DMS 273 (cell line): Measurements from ENCODE around the gene WDR18.

Source experiments
- DNase-seq: peaks from one replicate; lab custom pipeline; 2025; ENCODE audit not compliant: unreplicated experiment; lab: John Stamatoyannopoulos, UW

WDR18 gene

GRCh38 chr19:991174-991931 is 7.2 kb downstream of the WDR18 start:
- DNase-seq, result no peak

GRCh38 chr19:991932-992669 is 8.0 kb downstream of the WDR18 start:
- DNase-seq, result no peak

DNA sequence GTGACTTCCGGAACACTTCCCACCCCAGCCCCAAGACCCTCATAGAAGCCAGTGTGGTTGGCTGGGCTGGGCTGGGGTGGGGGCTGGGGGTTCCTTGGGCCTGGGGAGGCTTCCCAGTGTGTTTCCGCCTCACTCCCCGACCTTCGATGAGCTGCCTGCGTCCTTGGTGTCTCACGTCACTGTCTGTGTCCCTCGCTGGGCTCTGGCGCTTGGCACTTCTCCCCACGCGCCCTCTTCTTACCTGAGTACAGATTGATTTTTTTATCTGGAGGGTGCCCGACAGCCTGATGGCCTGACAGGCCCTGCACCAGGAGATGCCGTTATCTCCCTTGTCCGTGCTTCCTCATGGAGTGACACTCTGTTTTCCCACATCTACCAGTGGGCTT is 8.5 kb downstream of the WDR18 start:
- DNase-seq, result no peak

- no peak for DNase-seq
These were observed 9.3 kb downstream of the WDR18 start for GRCh38 chr19:993361-993830.

- no peak for DNase-seq
These were observed 9.8 kb downstream of the WDR18 start for GRCh38 chr19:993831-994393.

DNA sequence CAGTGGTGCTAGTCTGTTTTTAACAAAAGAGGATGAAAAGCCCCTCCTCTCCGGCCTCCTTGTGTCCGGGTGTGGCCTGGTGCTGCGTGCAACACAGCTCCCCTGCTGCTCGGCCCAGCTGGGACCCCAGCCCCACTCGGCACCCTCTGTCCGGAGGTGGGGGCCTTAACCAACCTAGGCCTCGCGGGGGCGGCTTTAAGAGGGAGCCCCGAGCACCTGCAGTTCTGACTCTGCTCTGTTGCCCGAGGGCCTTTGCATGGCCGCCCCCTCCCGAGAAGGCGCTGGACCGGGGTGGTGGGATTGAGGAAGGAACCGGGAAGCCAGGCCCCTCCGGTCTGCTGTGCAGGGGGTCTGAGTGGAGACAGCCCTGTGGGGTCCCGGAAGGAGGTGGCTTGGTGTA is 10.4 kb downstream of the WDR18 start:
- no peak for DNase-seq

DNA sequence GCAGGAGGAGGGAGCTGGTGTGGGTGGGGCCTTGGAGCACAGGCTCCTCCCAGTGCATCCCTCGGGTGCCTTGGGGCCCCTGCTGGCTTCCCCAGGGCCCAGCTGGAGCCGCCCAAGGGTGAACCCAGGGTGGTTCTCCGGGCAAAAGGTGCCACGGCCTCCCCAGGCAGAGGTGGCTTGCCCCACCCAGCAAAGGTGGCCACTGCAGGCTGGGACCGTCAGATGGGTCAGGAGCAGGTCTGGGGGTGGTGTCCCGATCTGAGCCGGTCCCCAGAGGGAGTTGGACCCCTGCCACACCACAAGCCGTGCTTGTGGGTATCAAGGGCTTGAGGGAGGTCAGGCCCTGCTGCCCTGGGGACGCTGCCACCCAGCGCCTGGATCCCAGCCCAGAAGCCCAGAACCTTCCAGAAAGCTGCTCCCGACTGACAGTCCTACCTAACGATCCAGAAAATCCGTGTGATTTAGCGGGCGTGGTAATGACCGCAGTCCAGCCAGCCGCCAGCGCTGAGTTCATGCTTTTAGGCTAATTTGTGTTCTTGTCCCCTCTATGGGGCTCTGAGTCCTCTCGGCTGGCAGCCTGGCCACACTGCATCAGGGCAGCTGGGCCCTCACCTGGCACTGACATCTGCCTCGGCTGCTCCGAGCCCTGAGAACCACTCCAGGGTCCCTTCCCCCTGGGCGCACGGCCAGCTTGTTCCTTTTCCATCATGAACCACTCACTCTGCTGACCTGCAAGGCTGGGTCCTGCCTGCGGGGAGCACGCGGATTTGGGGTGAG is 11.1 kb downstream of the WDR18 start:
- peak; percentile 79 for DNase-seq

DNA sequence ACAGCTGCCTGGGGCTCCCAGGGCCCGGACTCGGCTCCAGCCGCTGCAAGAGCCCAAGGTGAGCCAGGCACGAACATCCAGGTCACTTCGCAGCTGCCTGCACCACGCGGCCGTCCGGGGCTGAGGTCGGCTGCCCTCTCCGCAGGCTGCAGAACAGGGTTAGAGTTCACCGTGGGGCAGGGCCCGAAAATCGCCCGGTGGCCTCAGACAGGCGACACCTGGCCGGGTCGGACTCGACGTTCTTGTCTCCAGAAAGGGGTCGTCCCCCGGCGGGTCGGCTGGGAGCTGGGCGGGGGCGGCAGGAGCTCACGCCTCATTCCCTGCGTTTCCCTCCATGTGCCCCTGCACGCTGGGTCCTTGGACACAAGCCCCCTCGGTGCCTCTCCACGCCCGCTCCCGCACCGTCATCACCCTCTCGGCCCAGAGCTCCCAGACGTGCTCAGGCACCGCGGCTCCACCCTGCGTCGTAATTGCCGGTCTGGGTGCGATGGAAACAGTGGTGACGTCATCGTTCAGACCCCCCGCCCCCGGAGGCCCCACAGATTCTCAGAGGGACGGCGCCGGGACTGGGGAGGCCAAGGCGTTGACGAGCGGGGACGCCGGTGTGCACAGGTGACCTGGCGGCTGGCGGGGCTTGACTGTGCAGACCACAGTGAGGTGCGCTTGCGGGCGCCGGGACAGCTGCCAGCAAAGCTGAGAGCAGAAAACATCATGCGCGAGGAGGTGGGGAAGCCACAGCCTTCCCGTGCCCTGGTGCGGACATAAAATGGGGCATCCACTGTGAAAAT is 12.1 kb downstream of the WDR18 start:
- DNase-seq, result peak; percentile 87

DNA sequence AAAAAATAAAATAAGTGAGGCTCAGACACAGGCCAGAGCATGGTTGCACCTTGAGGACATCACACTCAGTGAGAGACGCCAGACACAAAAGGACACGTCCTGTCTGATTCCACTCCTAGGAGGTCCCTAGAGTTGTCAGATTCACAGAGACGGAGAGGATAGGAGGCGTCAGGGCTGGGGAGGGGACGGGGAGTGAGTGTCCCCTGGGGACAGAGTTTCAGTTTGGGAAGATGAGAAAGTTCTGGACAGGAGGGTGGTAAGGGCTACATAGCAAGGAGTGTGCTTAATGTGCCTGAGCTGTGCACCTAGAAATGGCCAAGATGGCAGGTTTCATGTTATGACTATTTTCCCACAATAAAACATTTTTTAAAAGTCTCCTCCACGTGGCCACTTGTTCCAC is 13.9 kb downstream of the WDR18 start:
- DNase-seq, result no peak

- no peak for DNase-seq
These were observed 15.2 kb downstream of the WDR18 start for GRCh38 chr19:999379-999719.

- peak; percentile 91 for DNase-seq
These were observed 15.9 kb downstream of the WDR18 start, which contains the start of gene GRIN3B for GRCh38 chr19:1000095-1000494. GRIN3B (plus strand) TSS chr19:1000419; CDS start chr19:1000438, 19 bp downstream.

DNA sequence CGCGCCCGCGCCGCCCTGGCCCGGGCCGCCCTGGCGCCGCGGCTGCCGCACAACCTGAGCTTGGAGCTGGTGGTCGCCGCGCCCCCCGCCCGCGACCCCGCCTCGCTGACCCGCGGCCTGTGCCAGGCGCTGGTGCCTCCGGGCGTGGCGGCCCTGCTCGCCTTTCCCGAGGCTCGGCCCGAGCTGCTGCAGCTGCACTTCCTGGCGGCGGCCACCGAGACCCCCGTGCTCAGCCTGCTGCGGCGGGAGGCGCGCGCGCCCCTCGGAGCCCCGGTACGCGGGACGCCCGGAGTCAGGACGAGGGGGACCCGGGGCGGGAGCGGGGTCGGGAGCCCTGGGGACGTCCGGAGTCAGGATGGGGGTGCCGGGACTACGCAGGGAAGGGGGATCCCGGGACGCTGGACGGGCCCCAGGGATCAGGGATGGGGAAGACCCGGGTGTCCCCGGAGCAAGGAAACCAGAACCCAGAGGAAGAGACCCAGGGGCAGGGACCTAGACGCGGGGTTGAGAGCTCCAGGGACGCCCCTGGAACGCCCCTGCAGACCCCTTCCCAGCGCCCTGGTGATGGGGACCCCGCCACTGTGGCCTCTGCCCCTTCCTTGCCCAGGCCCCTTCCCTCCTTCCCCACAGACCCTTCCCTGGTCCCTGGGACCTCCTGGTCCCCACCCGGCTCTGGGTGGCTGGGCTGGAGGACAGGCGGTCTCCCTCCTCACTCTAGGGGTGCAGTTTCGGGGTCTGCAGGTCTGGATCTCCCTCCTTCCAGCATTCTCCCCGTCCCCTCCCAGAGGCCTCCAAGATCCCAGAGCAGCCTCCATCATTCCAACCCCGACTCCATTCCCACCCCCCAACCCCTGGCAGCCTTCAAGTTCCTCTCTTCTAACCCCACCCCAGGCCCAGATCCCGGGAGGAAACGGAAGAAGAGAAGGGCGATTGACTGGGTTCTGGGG is 16.7 kb downstream of the WDR18 start:
- peak; percentile 58 for DNase-seq

DNA sequence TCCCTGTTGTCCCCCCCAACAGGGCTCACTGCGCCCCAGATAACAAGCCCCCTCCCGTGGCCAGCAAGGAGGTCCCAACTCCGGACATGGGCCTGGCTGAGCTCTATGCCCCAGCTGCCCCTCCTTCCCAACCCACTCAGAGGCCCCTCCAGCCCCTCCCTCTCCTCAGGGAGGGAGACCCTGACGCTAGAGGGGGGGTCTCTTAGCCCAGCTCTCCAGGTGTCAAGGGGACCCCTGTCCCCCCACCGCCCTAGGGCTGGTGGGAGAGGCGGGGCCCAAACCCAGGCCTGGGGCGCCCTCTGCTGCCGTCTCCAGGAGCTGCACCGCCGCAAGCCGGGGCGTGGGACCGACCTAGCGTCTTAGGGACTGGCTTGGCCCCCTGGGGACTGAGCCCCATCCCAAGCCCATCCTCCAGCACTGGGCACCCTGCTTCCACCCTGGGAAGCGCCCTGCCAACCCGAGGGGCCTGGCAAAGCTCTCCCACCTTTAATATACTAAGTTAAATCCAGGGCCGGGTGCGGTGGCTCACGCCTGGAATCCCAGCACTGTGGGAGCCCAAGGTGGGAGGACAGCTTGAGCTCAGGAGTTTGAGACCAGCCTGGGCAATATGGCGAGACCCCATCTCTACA is 17.5 kb downstream of the WDR18 start:
- peak; percentile 76 for DNase-seq

DNA sequence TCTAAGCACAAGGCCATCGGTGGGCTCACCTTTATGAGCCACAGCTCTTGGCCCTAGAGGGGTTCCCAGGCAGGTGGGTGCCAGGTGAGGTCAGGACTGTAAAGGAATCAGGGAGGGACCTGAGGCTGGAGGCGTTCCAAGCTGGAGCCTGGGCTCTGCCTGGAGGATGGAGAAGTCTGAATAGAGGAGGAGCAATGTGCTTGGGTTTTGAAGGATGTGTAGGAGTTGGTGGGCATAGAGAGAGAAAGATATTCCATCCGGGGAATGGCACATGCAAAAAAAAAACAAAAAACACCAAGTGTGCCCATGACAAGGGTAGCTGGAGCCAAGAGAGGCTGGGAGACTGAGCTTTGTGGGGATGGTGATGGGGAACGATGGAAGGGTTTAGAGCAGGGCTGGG is 18.5 kb downstream of the WDR18 start:
- DNase-seq, result no peak

- DNase-seq, result no peak
These were observed 19.1 kb downstream of the WDR18 start for GRCh38 chr19:1003283-1003682.

DNA sequence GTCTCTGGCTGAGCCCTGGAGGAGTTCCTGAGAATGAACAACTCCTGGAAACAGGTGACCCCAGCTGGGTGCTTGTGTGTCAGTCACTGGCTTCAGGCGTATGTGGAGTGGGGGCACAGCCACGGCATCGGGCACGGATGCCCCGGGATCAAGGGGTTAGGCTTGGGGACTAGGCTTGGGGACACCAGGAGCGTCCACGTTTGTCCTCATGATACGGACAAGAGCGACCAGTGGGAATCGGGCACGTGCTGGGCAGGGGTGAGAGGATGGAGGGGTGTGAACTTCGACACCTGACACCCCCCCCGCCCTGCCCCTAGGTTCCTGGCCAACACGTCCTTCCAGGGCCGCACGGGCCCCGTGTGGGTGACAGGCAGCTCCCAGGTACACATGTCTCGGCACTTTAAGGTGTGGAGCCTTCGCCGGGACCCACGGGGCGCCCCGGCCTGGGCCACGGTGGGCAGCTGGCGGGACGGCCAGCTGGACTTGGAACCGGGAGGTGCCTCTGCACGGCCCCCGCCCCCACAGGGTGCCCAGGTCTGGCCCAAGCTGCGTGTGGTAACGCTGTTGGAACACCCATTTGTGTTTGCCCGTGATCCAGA is 20.2 kb downstream of the WDR18 start:
- no peak for DNase-seq

DNA sequence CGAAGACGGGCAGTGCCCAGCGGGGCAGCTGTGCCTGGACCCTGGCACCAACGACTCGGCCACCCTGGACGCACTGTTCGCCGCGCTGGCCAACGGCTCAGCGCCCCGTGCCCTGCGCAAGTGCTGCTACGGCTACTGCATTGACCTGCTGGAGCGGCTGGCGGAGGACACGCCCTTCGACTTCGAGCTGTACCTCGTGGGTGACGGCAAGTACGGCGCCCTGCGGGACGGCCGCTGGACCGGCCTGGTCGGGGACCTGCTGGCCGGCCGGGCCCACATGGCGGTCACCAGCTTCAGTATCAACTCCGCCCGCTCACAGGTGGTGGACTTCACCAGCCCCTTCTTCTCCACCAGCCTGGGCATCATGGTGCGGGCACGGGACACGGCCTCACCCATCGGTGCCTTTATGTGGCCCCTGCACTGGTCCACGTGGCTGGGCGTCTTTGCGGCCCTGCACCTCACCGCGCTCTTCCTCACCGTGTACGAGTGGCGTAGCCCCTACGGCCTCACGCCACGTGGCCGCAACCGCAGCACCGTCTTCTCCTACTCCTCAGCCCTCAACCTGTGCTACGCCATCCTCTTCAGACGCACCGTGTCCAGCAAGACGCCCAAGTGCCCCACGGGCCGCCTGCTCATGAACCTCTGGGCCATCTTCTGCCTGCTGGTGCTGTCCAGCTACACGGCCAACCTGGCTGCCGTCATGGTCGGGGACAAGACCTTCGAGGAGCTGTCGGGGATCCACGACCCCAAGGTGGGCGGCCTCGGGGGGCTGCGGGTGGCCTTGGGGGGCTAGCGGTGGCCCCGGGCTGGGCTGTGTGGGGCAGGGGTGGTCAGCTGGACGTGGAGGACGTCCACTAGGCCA is 20.9 kb downstream of the WDR18 start:
- DNase-seq, result no peak
